NCI-H128 (cell line): Measurements from ENCODE around the gene TLK1.

Experiments used
- DNase-seq: peaks from one replicate; lab custom pipeline; 2025; ENCODE audit not compliant: unreplicated experiment; lab: John Stamatoyannopoulos, UW

TLK1 gene

DNA sequence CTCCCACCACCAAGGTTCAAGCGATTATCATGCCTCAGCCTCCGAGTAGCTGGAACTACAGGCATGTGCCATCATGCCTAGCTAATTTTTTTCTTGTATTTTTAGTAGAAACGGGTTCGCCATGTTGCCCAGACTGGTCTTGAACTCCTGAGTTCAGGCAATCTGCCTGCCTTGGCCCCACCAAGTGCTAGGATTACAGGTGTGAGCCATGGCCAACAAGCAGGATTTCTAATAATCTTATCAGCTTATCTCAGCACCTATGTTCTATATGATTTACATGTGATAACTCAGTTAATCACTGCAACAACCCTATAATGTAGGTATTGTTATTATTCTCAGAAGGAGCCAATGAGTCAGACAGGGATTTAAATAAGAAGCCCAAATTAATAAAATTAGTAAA is 151.3 kb downstream of the TLK1 start:
- DNase-seq: no peak

DNA sequence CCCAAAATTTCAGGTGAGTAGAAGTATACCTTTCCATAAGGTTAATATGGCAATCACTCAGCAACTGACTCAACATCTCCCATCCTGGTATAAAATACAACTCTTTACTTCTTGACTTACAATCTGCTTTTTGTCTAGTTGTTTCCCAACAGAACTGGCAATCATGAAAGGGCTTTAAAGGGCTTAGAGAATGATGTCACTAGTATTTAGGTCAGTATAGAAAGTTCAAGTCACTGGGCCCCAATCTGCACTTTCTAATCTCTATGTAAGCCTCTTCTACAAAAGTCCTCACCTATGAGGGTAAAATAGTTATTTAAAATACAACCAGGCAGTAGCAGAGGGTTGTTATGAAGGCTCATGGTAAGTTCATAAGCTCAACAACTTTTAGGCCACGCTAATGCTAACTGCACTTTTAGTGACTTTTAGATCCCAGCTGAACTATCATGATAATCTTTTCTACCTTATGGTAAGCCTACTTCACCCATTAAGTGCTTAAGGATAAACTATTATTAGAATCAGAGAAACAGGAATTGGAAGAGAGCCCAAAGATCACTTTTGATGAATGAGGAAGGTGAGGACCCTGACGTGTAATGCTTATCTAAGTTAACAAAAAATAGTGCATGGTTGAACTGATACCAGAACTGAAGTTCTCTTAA is 152.0 kb downstream of the TLK1 start:
- DNase-seq: no peak

DNA sequence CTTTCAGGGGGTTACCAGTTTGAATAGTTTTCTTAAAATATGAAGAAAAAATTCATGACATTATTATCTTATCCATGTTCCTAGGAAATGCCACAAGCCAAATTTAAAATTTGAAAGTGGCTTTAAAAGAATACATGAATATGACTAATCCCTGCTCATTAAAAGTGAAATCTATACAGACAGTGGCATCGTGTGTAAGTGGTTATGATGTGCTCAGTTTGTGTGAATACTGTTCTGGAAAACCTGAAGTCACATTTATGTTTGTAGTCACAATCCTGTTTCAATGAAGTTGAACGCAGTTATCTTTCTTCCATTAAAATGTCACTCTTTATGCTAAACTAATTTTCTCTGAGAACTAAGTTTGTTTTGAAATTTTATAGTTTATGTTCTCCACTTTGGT is 155.9 kb downstream of the TLK1 start:
- no peak for DNase-seq

DNA sequence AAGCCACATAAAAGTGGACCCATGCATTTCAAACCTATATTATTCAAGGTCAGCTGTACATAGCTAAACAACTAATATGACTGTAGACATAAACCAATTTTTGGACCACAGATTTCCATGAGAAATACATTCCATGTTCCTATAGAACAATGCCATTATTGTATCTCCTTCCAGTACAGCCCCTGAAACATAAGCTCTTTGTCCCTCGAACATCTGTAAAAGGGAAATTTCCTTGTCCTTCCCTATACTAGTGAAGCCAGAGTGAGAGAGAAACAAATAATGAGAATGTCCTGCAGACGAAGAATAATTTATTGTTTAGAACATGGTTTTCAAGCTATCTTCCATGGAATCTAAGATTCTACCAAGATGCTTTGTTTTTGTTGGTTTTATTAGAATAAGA is 156.3 kb downstream of the TLK1 start:
- no peak for DNase-seq

DNA sequence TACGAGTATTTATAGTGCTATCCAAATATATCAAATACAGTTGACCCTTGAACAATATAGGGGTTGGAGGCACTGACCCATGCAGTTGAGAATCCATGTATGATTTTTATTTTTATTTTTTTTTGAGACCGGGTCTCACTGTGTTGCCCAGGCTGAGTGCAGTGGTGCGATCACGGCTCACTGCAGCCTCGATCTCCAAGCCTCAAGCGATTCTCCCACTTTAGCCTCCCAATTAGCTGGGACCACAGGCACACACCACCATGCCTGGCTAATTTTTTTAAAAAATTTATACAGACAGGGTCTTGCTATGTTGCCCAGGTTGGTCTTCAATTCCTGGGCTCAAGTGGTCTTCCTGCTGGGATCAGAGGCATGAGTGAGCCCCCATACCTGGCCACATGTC is 161.0 kb downstream of the TLK1 start:
- DNase-seq: no peak

DNA sequence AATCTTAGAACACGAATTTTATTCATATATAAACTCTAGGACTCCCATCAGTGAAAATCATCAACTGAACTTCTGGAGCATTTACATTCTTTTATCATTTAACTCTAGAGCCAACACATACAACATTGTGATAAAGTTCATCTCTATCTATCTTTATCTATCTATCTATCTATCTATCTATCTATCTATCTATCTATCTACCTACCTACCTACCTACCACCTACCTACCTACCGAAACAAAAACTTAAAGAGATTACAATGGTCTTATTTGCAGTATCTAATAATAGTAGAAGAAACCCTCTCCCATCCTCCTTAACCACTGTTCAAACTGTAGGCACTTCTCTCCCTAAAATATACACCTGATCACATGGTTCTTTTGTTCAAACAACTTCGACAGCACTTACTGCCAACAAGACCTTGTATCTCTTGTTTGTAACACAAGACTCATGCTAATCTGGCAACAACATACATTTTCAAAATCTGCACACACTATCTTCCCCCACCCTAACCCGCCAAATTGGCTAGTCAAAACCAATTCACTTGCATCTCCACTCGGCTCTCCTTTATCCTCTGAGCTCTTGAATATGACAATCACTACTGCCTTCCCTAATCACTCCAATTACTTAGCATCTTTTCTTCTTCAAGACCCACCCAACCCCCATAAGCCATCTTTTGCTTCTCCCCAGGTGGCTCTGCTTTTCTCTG is 162.6 kb downstream of the TLK1 start:
- DNase-seq: no peak

DNA sequence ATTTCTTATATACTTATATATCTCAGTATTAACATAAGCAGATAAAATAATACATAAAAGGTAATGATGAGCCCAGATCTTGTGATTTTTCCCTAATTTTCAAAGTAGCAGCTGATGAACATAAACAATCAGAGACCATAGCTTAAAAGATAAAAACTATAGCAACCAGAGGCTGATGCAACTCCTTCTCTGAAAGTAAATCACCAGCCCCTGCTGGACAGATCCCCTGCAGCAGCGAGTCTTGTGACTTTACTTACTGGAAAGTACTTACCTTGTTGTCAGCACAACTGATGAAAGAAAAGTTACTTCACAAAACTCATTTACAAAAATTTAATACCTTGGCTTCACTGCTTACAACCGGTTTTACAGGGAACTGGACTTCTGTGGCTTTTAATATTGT is 164.4 kb downstream of the TLK1 start:
- DNase-seq: no peak

DNA sequence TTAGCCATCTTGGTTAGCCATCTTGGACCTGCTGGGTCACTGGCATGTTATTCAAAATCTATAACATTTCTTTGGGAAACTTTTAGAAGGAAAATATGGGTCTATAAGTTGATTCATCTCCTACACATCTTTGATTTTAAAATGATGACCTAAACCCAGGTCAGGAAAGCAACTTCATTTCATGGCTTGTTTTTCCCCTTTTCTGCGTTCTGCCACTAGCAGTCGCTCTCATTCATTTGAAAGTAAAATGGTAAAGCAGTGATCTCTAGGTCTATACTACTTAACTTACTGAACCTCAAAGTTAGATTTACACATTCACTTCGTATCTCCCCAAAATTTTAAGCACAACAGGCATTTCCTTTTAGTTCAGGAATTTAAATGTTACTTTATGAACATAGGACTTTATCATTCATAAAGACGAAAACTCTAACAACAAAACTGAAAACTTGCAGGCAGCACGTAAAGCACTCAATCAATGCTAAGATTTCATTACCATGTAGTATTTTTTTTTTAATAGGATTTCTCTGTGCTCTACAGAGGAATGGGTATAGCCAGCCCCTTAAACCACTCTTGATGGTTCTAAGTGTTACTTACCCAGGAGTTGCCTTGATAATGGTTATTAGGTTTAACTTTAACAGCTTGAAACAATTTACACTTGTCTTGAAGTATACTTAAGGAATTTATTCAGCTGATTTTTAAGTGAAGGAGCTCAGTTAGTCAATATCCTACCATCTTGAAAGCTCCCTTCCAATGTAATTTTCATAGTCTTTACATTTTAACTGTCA is 169.1 kb downstream of the TLK1 start:
- DNase-seq: no peak

DNA sequence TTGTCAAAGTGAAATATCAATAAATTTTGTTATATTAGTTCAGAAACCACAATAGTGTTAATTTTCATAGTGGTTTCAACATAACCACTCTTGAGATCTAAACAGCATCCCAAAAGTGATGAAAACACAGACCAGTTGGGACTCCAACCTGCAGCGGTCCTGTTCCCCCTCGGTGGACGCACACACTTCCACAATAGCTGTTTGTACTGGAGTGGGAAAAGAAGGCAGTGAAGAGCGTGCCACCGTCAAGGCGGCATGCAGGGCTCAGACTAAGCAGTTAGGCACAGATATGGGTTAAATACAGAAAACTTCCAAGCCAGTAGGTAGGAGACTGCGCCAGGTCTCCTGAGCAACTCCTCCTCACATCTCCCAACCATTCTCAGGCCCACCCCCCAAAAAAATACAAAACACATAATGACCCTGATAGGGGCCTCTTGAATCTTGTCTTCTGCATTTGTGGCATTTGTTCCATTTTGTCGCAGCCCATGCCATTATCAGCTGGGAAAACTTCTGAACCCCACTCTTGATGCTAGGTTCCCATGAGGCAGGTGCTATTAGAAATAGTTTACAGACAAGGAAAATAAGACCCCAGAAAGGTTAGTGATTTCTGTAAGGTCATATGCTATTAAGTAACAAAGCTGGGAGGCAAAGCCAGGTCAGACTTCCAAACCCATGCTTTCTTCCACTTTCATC is 174.0 kb downstream of the TLK1 start:
- DNase-seq: no peak

DNA sequence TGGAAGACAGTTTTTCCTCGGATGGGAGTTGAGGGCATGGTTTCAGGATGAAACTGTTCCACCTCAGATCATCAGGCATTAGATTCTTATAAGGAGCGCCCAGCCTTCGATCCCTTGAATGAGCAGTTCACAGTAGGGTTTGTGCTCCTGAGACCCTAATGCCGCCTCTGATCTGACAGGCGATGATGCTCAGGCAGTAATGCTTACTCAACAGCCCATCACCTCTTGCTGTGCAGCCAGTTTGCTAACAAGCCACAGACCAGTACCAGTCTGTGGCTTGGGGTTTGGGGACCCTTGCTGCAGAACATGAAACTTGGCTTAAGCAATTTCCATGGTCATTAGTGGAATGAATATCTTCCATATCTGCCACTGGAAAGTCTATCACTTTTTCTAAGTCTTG is 175.3 kb downstream of the TLK1 start:
- no peak for DNase-seq

DNA sequence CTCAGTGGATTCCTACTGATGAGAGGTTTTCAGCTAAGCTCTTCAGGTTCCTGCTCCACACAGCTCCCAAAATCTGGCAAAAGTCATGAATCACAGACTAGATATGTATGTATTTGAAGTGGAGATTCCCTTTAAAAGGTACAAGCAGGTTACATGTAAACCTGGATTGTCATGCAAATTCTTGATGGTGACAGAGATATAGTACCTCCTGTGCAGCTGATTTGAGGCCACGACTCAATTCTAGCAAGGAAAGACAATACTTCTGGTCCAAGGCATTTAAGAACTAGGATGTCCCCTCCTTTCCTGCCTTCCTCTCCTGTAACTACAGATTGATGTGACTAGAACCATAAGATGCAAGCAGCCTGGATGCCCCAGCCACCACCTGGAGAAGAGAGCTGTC is 176.6 kb downstream of the TLK1 start:
- no peak for DNase-seq

DNA sequence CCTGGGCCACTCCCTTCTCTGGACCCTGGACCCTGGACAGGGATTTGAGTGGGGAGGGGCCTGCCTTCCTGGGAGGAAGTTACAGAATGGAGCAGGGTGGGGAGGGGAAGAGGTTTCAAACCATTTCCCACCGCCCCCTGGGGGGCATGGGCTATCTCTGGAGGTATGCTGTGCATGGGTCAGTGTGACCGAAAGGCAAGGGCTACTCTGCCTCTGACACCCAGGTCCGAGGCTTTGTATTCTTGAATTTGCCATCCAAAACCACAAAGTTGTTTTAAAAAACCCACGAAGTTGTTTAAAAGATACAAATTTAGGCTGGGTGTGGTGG is 184.8 kb downstream of the TLK1 start:
- DNase-seq: no peak

DNA sequence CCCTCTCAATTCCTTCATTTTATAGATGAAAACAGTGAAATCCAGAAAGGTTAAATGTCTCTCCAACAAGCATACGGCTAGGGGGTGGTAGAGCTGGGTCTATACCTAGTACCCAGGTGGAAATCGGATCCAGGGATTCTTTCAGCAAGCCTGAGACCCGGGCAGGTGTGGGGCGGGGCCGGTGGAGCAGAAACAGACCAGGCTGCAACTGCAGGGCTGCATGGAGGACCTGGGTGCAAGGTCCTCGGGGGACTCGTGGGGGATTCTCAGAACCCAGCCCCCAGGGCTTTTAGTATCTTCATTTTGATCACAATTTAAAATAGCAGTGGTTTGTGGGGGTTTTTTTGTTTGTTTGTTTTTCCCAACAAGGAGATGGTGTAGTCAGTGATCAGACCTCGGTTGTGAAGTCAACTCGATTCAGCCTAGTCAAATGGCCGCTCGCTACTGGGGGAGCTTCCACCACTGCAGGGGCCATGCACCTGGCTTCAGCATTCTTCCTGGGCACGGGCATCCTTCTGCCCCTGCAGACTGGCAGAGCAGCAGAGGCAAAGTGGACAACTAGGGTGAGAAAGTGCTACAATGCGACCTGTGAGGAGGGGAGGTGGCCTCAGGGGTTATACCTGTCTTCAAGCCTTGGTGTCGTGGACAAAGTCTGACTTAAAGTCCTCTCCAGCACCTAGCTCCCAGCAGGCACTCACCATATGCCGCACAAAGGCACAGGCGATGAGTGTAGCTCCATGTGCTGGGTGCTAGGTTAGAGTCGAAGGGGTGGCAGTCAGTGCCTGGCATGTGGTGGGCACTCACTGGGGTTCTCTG is 185.4 kb downstream of the TLK1 start:
- no peak for DNase-seq

DNA sequence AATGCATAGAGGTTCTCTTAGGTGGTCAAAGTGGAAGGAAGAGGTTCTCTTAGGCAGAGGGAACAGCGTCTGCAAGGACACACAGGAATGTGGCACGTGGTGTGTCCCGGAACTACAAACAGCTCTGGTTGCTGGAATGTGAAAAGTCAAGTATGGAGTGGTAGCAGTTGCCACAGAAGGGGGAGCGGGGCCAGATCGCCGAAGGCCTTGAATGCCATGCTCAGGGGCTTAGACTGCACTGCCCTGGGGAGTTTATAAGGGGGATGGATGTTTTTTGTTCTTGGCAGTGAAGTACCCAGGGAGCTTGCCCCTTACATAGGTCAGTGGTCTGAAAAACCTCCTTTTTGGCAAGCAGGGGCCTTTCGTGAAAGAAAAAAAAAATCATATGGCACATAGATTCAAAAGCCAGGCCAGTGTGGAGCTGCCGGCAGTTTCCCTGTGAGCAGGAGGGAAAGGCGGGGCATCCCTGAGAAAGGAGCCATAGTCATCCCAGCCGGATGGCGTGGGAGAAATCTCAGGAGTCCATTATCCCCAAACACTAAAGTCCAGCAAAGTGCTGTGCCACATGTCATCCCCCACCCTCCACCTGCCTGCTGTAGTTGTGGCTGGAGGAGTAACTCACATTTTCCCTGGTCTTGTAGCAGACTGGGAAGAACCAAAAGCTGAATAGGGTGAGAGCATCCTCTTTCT is 186.2 kb downstream of the TLK1 start:
- DNase-seq: no peak

DNA sequence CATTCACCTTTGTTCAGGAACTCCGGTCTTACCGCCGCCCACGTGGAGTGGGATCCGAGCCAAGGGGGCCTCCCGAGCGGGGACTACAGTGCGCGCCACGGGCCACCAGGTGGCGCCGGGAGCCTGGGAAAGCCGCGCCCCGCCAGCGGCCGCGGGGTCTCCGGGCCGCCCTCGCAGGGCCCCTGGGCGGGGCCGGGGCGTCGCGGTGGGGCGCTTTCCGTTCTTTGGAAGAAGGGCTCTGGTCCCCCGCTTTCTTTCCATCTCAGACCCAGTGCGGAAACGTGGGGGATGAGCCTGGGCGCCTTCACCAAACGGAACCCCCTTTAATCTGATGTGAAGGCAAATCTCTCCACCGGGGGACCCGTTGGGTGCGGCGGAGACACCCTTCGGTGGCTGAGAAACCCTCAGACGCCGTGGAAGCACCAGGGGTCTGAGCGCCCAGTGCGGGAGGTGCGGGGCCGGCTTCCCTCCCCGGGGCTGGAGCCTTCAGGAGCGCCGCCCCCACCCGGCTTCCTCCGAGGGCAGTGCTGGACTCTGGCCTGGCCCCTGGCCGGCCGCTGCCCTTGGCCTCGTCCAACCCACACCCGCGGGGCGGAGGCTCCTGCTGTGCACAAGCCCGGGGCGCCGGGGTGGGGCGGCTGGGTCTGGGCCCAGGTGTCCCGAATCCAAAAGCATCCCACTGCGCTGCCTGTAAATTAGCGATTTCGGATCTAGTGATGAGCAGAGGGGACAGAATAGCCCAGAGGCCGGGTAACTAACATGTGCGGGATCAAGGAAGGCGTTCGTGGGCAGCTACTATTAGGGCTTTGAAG is 187.0 kb downstream of the TLK1 start:
- DNase-seq: peak; percentile 66

DNA sequence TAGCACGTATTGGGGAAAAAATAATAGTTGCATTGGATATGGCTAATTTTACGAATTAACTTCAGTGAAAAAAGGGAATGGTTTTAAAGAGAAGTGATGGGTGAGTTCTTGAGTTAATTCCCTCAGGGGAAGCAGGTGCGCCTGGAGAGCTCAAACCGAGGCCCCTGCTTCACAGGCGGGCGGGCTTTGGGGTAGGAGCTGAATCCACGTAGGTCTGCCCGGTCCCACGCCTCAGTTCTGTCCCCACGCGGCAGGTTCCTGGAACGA is 187.5 kb downstream of the TLK1 start:
- DNase-seq: no peak

DNA sequence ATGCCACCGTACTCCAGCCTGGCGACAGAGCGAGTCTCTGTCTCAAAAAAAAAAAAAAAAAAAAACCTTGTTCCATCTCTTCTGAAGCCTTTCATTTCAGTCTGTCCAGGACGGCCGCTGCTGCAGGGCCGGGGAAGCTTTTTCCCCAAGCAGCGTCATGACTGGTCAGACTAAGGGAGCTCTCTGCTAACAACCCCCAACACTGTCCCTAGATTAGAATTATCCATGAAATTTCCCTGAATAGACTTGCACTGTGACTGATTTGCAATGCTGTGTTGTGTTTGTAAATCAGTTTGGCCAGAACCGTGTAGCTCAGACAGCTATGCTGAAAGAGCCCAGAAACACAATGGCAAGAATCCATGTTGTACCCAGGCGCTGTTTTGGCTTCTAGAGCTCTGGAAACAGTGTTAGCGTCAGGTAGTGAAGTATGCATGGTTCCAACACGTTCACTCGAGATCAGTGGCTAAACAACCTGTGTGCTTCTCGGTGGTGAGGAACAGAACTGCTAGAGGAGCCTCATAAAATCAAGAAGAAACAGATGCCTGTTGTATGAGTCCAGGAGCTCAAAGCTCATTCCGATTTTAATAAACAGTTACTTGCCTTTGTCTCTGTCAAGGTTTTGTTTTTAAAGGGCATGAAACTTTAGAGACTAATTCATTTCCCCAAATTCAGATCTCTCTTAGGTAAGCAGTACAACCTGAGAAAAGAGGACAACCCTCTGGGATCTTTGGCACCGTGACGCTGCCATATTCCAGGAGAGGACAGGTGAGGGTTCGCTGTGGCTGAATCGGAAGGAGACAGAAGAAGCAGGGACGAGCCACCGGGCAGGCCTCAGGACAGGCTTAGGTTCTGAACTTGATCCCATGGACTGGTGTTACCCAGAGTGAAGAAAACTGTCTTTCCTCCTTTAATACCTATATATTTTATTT is 188.1 kb downstream of the TLK1 start:
- DNase-seq: no peak

DNA sequence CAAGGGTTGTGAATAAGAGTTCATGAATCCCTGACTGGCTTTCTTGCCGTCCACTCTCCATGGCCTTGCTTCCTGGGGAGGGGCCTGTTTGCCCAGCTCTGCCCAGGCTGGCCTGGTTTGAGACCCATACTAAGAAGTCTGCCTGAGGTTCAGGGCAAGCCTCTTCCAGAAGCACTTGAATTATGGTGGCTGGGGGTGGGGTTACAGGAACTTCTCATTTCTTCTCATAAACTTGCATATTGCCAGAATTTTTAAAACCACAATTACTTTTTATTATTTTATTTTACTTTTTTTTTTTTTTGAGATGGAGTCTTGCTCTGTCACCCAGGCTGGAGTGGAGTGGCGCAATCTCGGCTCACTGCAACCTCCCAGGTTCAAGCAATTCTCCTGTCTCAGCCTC is 189.6 kb downstream of the TLK1 start:
- no peak for DNase-seq
